ENCODE data around the gene ZNF717. TPM values are rescaled to one million over a fixed set of nuclear protein-coding genes. Genes with fewer than 3 reads are reported as not detected.
"Not testable (repeated sequence)": the region's sequence is repeated elsewhere in the genome, so short reads cannot be mapped to it uniquely, and the experiment has no call there.

Gene ZNF717
- total and polyA plus RNA-seq, 4 experiments from 2014 or later, result 7.3 to 14.0 (median 10.4) TPM

DNA sequence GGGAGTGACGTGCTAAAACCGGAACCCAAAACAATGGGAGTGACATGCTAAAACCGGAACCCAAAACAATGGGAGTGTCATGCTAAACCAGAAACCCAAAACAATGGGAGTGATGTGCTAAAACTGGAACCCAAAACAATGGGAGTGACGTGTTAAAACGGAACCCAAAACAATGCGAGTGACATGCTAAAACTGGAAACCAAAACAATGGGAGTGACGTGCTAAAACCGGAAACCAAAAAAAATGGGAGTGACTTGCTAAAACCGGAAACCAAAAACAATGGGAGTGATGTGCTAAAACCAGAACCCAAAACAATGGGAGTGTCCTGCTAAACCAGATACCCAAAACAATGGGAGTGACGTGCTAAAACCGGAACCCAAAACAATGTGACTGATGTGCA is 7.6 kb downstream of the ZNF717 start:
- DNase-seq; H3K4me3 ChIP-seq (ENCODE audit: low read length in 2 of 2); H3K27me3 Mint-ChIP-seq; POLR2A ChIA-PET (ENCODE audit: partially characterized antibody); CTCF ChIA-PET (ENCODE audit: partially characterized antibody); intact Hi-C loops (cut with micrococcal nuclease); H3K27ac ChIP-seq (ENCODE audit: low read depth, low read length); H3K9me3 ChIP-seq (ENCODE audit: control insufficient read depth in 1 of 2, low read length in 2 of 2); H3K36me3 ChIP-seq (ENCODE audit: insufficient read depth, low read length); H3K4me3 Mint-ChIP-seq; H3K27me3 ChIP-seq (ENCODE audit: insufficient read depth, low read length); H3K27ac Mint-ChIP-seq; H3K4me1 ChIP-seq (ENCODE audit: insufficient read depth, low read length): not testable (repeated sequence)
- peaks cover 1 to 22% (median 7%) of the 10 kb centered on the region in 4 donors for H3K4me1 Mint-ChIP-seq
- peaks cover 62% of the 10 kb centered on the region in 2 donors for H3K36me3 Mint-ChIP-seq
- H3K9me3 Mint-ChIP-seq, result peaks cover 3 to 47% (median 33%) of the 10 kb centered on the region in 8 donors

DNA sequence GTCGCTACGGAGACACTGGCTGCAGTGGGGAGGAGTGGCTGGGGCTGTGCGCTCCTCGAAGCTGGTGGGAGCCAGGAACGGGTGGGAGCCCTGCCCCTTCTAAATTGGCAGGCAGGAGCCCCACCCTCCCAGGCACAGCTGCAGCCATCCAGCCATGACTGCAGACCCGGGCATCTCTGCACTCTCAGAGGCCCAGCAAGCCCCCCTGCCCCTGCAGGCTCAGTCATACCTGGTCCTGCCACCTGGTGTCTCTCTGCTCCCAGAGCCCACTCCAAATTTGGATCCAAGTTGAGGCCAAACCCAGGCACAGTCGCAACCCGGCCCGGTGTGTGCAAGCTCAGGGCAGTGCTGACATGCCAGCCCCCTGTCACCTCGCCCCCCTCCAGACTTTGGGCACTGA is 13.7 kb downstream of the ZNF717 start:
- peaks cover 2 to 65% (median 48%) of the 10 kb centered on the region in 8 donors for H3K9me3 Mint-ChIP-seq
- POLR2A ChIA-PET (ENCODE audit: partially characterized antibody); DNase-seq: not testable (repeated sequence)

DNA sequence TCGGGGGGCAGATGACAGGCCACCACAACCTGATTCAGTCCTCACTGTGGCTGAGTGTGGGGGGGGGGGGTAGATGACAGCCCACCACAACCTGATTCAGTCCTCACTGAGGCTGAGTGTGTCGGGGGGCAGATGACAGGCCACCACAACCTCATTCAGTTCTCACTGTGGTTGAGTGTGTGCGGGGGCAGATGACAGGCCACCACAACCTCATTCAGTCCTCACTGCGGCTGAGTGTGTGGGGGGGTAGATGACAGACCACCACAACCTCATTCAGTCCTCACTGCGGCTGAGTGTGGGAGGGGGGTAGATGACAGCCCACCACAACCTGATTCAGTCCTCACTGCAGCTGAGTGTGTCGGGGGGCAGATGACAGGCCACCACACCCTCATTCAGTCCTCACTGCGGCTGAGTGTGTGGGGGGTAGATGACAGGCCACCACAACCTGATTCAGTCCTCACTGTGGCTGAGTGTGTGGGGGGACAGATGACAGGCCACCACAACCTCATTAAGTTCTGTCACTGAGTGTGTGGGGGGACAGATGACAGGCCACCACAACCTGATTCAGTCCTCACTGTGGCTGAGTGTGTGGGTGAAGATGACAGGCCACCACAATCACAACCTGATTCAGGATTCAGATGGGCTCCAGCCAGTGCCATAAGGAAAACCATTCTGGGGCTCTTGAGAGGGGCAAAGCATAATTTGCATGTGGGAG is 16.9 kb downstream of the ZNF717 start:
- H3K36me3 ChIP-seq (ENCODE audit: insufficient read depth, low read length), result no peaks in the 10 kb centered on the region
- Mint-ChIP-seq H3K9me3 (peaks cover 7 to 84% (median 65%) of the 10 kb centered on the region in 8 donors), H3K36me3 (peaks cover 54 to 78% of the 10 kb centered on the region in 2 donors), H3K27me3 (no peaks in the 10 kb centered on the region), H3K4me3 (peak overlapping the region in 1 of 8 donors; percentile 13), H3K27ac (no peak overlapping the region), H3K4me1 (peaks cover 0 to 4% (median 2%) of the 10 kb centered on the region in 4 donors)
- no peaks in the 10 kb centered on the region for H3K27me3 ChIP-seq (ENCODE audit: insufficient read depth, low read length)
- no peak overlapping the region for H3K27ac ChIP-seq (ENCODE audit: low read depth, low read length)
- no peaks in the 10 kb centered on the region for H3K4me1 ChIP-seq (ENCODE audit: insufficient read depth, low read length)
- intact Hi-C loops (cut with micrococcal nuclease), result no loop called here
- ChIA-PET CTCF (ENCODE audit: partially characterized antibody) (no interaction called here), POLR2A (ENCODE audit: partially characterized antibody) (no interaction called here)
- no peak overlapping the region for H3K4me3 ChIP-seq (ENCODE audit: low read length in 2 of 2)
- DNase-seq, result no peak
- no peaks in the 10 kb centered on the region for H3K9me3 ChIP-seq (ENCODE audit: control insufficient read depth in 1 of 2, low read length in 2 of 2)

More for the DNA sequence above, 13.7 kb downstream of the ZNF717 start:
- intact Hi-C loops (cut with micrococcal nuclease); H3K4me3 ChIP-seq (ENCODE audit: low read length in 2 of 2); H3K4me1 Mint-ChIP-seq; H3K27ac ChIP-seq (ENCODE audit: low read depth, low read length); CTCF ChIA-PET (ENCODE audit: partially characterized antibody); H3K4me3 Mint-ChIP-seq; H3K27ac Mint-ChIP-seq; H3K4me1 ChIP-seq (ENCODE audit: insufficient read depth, low read length); H3K36me3 ChIP-seq (ENCODE audit: insufficient read depth, low read length); H3K9me3 ChIP-seq (ENCODE audit: control insufficient read depth in 1 of 2, low read length in 2 of 2); H3K27me3 Mint-ChIP-seq; H3K27me3 ChIP-seq (ENCODE audit: insufficient read depth, low read length): not testable (repeated sequence)
- H3K36me3 Mint-ChIP-seq, result peaks cover 41 to 56% of the 10 kb centered on the region in 2 donors

DNA sequence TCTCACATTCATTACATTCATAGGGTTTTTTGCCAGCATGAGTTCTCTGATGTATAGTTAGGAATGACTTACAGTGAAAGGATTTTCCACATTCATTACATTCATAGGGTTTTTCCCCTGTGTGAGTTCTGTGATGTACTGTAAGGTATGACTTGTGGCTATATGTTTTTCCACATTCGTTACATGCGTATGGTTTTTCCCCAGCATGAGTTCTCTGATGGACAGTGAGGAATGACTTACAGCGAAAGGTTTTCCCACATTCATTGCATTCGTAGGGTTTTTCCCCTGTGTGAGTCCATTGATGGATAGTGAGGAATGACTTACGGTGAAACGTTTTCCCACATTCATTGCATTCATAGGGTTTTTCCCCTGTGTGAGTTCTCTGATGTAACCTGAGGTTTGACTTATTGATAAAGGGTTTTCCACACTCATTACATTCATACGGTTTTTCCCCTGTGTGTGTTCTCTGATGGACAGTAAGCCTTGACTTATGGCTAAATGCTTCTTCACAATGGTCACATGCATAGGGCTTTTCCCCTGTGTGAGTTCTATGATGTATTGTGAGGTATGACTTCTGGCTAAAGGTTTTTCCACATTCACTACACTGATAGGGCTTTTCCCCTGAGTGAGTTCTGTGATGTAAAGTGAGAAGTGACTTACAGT is 47.4 kb downstream of the ZNF717 start:
- Mint-ChIP-seq H3K27me3 (no peaks in the 10 kb centered on the region), H3K9me3 (peaks cover 2 to 100% (median 95%) of the 10 kb centered on the region in 8 donors), H3K4me1 (peaks cover 0 to 1% (median 0%) of the 10 kb centered on the region in 4 donors), H3K36me3 (peaks cover 74 to 76% of the 10 kb centered on the region in 2 donors), H3K4me3 (no peak overlapping the region), H3K27ac (no peak overlapping the region)
- peaks cover 8% of the 10 kb centered on the region for H3K36me3 ChIP-seq (ENCODE audit: insufficient read depth, low read length)
- intact Hi-C loops (cut with micrococcal nuclease), result no loop called here
- CTCF ChIA-PET (ENCODE audit: partially characterized antibody), result no interaction called here
- POLR2A ChIA-PET (ENCODE audit: partially characterized antibody), result no interaction called here
- H3K27ac ChIP-seq (ENCODE audit: low read depth, low read length), result no peak overlapping the region
- peak overlapping the region in 1 of 2 donors; percentile 10 for H3K4me3 ChIP-seq (ENCODE audit: low read length in 2 of 2)
- H3K4me1 ChIP-seq (ENCODE audit: insufficient read depth, low read length), result no peaks in the 10 kb centered on the region
- H3K27me3 ChIP-seq (ENCODE audit: insufficient read depth, low read length), result no peaks in the 10 kb centered on the region
- no peak for DNase-seq
- H3K9me3 ChIP-seq (ENCODE audit: control insufficient read depth in 1 of 2, low read length in 2 of 2), result peaks cover 10 to 58% of the 10 kb centered on the region in 2 donors

DNA sequence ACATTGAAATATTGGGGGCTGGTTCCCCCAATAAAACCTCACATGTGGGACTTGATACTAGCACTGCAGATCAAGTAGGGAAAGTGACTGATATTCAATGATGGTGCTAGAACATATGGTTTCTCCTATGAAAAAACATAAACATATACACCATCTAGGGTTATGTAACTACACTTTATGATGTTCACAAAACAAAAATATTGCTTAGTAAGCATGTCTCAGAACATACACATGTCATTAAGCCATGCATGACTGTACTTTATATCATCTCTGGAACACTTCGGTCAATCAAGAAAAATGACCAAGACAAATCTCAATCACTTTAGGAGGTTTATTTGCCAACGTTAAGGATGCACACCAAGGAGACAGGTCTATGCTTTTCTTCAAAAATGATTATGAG is 57.4 kb downstream of the ZNF717 start:
- Histone ChIP-seq H3K27me3 (ENCODE audit: insufficient read depth, low read length) (no peaks in the 10 kb centered on the region), H3K4me3 (ENCODE audit: low read length in 2 of 2) (no peak overlapping the region), H3K9me3 (ENCODE audit: control insufficient read depth in 1 of 2, low read length in 2 of 2) (peaks cover 0 to 51% of the 10 kb centered on the region in 2 donors), H3K27ac (ENCODE audit: low read depth, low read length) (no peak overlapping the region), H3K4me1 (ENCODE audit: insufficient read depth, low read length) (no peaks in the 10 kb centered on the region), H3K36me3 (ENCODE audit: insufficient read depth, low read length) (no peaks in the 10 kb centered on the region)
- intact Hi-C loops (cut with micrococcal nuclease), result no loop called here
- ChIA-PET CTCF (ENCODE audit: partially characterized antibody) (no interaction called here), POLR2A (ENCODE audit: partially characterized antibody) (no interaction called here)
- Mint-ChIP-seq H3K27me3 (no peaks in the 10 kb centered on the region), H3K36me3 (peaks cover 47 to 55% of the 10 kb centered on the region in 2 donors), H3K4me1 (no peaks in the 10 kb centered on the region), H3K9me3 (peaks cover 5 to 98% (median 91%) of the 10 kb centered on the region in 8 donors), H3K27ac (no peak overlapping the region), H3K4me3 (no peak overlapping the region)
- DNase-seq, result no peak

DNA sequence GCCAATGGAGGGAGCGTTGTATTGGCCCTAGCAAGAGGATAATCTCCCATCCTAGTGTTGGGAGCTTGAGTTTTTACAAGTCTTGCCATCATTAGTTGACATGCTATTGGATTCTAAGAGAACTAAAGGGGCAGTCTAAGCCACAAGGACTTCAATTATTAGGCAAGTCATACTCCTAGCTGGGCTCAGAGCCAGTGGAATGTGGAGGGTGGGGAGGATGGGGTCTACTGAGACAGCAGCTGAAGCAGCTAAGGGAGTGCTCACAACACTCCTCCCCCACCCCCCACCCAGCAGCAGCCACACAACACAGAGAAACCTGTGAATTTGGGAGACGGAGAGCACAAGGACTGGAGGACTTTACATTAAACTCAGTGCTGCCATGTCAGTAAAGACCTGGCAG is 93.3 kb downstream of the ZNF717 start:
- Mint-ChIP-seq H3K27me3 (no peaks in the 10 kb centered on the region), H3K27ac (no peak overlapping the region), H3K4me3 (no peak overlapping the region), H3K36me3 (peaks cover 1 to 8% of the 10 kb centered on the region in 2 donors), H3K9me3 (peaks cover 7 to 47% (median 34%) of the 10 kb centered on the region in 8 donors), H3K4me1 (no peaks in the 10 kb centered on the region)
- no peaks in the 10 kb centered on the region for H3K36me3 ChIP-seq (ENCODE audit: insufficient read depth, low read length)
- POLR2A ChIA-PET (ENCODE audit: partially characterized antibody), result no interaction called here
- DNase-seq, result no peak
- no peaks in the 10 kb centered on the region for H3K27me3 ChIP-seq (ENCODE audit: insufficient read depth, low read length)
- H3K4me1 ChIP-seq (ENCODE audit: insufficient read depth, low read length), result no peaks in the 10 kb centered on the region
- H3K27ac ChIP-seq (ENCODE audit: low read depth, low read length), result no peak overlapping the region
- H3K4me3 ChIP-seq (ENCODE audit: low read length in 2 of 2), result no peak overlapping the region
- H3K9me3 ChIP-seq (ENCODE audit: control insufficient read depth in 1 of 2, low read length in 2 of 2), result peaks cover 0 to 4% of the 10 kb centered on the region in 2 donors
- intact Hi-C loops (cut with micrococcal nuclease), result no loop called here
- CTCF ChIA-PET (ENCODE audit: partially characterized antibody), result no interaction called here

DNA sequence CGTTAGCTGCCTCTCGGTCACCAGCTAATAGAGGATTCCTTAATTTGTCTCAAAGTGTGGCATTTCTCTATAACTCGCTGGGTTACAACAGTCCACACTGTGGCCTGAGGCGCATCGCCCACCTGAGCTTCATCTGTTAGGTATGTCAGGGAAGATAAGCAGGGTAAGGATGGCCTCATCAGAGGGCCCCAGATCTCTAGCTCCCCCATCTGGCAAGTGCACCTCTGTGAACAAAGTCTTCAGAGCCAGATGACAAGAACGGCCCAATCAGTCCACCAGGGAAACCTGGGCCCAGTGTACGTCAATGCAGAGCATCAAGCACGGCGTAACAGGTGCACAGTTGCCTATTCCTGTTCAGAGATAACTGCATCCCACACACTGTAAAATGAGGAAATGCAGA is 98.0 kb downstream of the ZNF717 start:
- H3K4me3 ChIP-seq (ENCODE audit: low read length in 2 of 2), result no peak overlapping the region
- H3K27me3 ChIP-seq (ENCODE audit: insufficient read depth, low read length), result no peaks in the 10 kb centered on the region
- Mint-ChIP-seq H3K36me3 (peaks cover 1 to 4% of the 10 kb centered on the region in 2 donors), H3K4me1 (no peaks in the 10 kb centered on the region), H3K27me3 (no peaks in the 10 kb centered on the region), H3K4me3 (no peak overlapping the region), H3K27ac (no peak overlapping the region), H3K9me3 (peaks cover 5 to 51% (median 38%) of the 10 kb centered on the region in 8 donors)
- CTCF ChIA-PET (ENCODE audit: partially characterized antibody), result no interaction called here
- DNase-seq, result no peak
- POLR2A ChIA-PET (ENCODE audit: partially characterized antibody), result no interaction called here
- intact Hi-C loops (cut with micrococcal nuclease), result no loop called here
- H3K36me3 ChIP-seq (ENCODE audit: insufficient read depth, low read length), result no peaks in the 10 kb centered on the region
- no peak overlapping the region for H3K27ac ChIP-seq (ENCODE audit: low read depth, low read length)
- H3K4me1 ChIP-seq (ENCODE audit: insufficient read depth, low read length), result no peaks in the 10 kb centered on the region
- peaks cover 0 to 1% of the 10 kb centered on the region in 2 donors for H3K9me3 ChIP-seq (ENCODE audit: control insufficient read depth in 1 of 2, low read length in 2 of 2)
